SK-N-SH (cell line): ENCODE results near the gene CDK5RAP2. TPM values are rescaled to one million over a fixed set of nuclear protein-coding genes. Genes with fewer than 3 reads are reported as not detected.
"Not testable (repeated sequence)": the region's sequence is repeated elsewhere in the genome, so short reads cannot be mapped to it uniquely, and the experiment has no call there.

ENCODE experiments used
- CTCF ChIA-PET: fragments of 300-600, 350-600 bp; formaldehyde crosslinking; extraction: SDS; loops from one replicate; lab custom pipeline; 2021; lab: Yijun Ruan, JAX
- POLR2A ChIA-PET: fragments of 350-600 bp; sonication (Branson Sonifier 250); formaldehyde crosslinking; extraction: SDS; loops from one replicate; lab custom pipeline; 2020; ENCODE audit warnings: antibody characterized with exemption, inconsistent platforms; lab: Yijun Ruan, JAX
- DNase-seq: peaks from one replicate; pipeline ENCODE4 v3.0.0; 2012
- H2AFZ ChIP-seq: fragments of 200-600 bp; sonication (generic); 2 replicates; pipeline ENCODE4 v1.8.1; 2016; ENCODE audit warnings: antibody characterized with exemption, mild to moderate bottlenecking, low read depth
- H3F3A ChIP-seq: fragments of 200-600 bp; sonication (generic); replicated peaks from 2 replicates; pipeline ENCODE3; 2016; ENCODE audit warnings: antibody characterized with exemption, mild to moderate bottlenecking; ENCODE audit not compliant: insufficient read depth
- H3K27ac ChIP-seq, 2 experiments: fragments of 200-500 bp in 1 of 2; fragments of 200-600 bp in 1 of 2; sonication (Bioruptor generic) in 1 of 2; sonication (generic), shearing (Covaris generic) in 1 of 2; 2 replicates each; pipeline versions ENCODE4 v1.5.1 to v1.6.1; 2014 to 2016; ENCODE audit warnings: low read depth in 2 of 2, inconsistent platforms in 1 of 2, low read length in 1 of 2, mild to moderate bottlenecking in 1 of 2, mixed read lengths in 1 of 2
- H3K27me3 ChIP-seq: fragments of 200-600 bp; sonication (generic), shearing (Covaris generic); 2 replicates; pipeline ENCODE4 v1.6.1; 2016; ENCODE audit warnings: mixed run types; ENCODE audit not compliant: insufficient read depth
- H3K36me3 ChIP-seq, 2 experiments: fragments of 200-500 bp in 1 of 2; fragments of 200-600 bp in 1 of 2; sonication (Bioruptor generic) in 1 of 2; sonication (generic) in 1 of 2; replicated peaks in 1 of 2; 2 replicates each; pipeline versions ENCODE3 to v1.5.1; 2014 to 2016; ENCODE audit warnings: low read length in 1 of 2, mild to moderate bottlenecking in 1 of 2; ENCODE audit not compliant: insufficient read depth in 2 of 2, control insufficient read depth in 1 of 2
- H3K4me1 ChIP-seq, 2 experiments: fragments of 200-500 bp in 1 of 2; fragments of 200-600 bp in 1 of 2; sonication (Bioruptor generic) in 1 of 2; sonication (generic), shearing (Covaris generic) in 1 of 2; 2 replicates each; pipeline versions ENCODE4 v1.5.1 to v1.6.1; 2014 to 2016; ENCODE audit warnings: low read depth in 1 of 2, low read length in 1 of 2, mixed run types in 1 of 2; ENCODE audit not compliant: insufficient read depth in 2 of 2, control insufficient read depth in 1 of 2
- H3K4me2 ChIP-seq: fragments of 200-600 bp; sonication (generic), shearing (Covaris generic); 2 replicates; pipeline ENCODE4 v1.6.1; 2017; ENCODE audit warnings: mixed run types
- H3K4me3 ChIP-seq, 2 experiments: fragments of 200-500 bp in 1 of 2; fragments of 200-600 bp in 1 of 2; sonication (Bioruptor generic) in 1 of 2; sonication (generic), shearing (Covaris generic) in 1 of 2; 2 replicates each; pipeline versions ENCODE4 v1.5.1 to v1.8.1; 2014 to 2016; ENCODE audit warnings: low read depth in 2 of 2, inconsistent platforms in 1 of 2, low read length in 1 of 2, mild to moderate bottlenecking in 1 of 2, mixed read lengths in 1 of 2, moderate library complexity in 1 of 2
- H3K79me2 ChIP-seq: fragments of 200-600 bp; sonication (generic); 2 replicates; pipeline ENCODE4 v1.8.1; 2017; ENCODE audit warnings: mild to moderate bottlenecking; ENCODE audit not compliant: insufficient read depth
- H3K9ac ChIP-seq: fragments of 200-600 bp; sonication (generic); 2 replicates; pipeline ENCODE4 v1.6.1; 2017; ENCODE audit warnings: mixed run types
- H3K9me2 ChIP-seq: fragments of 200-600 bp; sonication (generic); 2 replicates; pipeline ENCODE4 v1.6.1; 2017; ENCODE audit warnings: mixed run types
- H3K9me3 ChIP-seq: fragments of 200-600 bp; sonication (generic); 2 replicates; pipeline ENCODE4 v1.6.1; 2017; ENCODE audit warnings: mixed run types, mild to moderate bottlenecking, moderate library complexity
- H4K20me1 ChIP-seq: fragments of 200-600 bp; sonication (generic); 2 replicates; pipeline ENCODE4 v1.6.1; 2017; ENCODE audit warnings: mild to moderate bottlenecking, mixed run types; ENCODE audit not compliant: insufficient read depth
- EP300 ChIP-seq, 2 experiments: IDR thresholded peaks; 2 replicates each; pipeline versions ENCODE4 v1.4.0 to v1.6.1; 2012; ENCODE audit warnings: borderline replicate concordance in 1 of 2, low read depth in 1 of 2, low read length in 1 of 2
- JUND ChIP-seq: IDR thresholded peaks from 2 replicates; pipeline ENCODE4 v1.4.0; 2012
- MEF2A ChIP-seq: IDR thresholded peaks from 2 replicates; pipeline ENCODE4 v1.4.0; 2012; ENCODE audit warnings: low read depth, borderline replicate concordance
- MXI1 ChIP-seq: IDR thresholded peaks from 2 replicates; pipeline ENCODE4 v1.6.1; 2012; ENCODE audit warnings: mild to moderate bottlenecking, low read depth, low read length, improper control_type of control experiment
- POLR2AphosphoS5 ChIP-seq: IDR thresholded peaks from 2 replicates; pipeline ENCODE4 v1.6.1; 2012; ENCODE audit warnings: low read depth, low read length
- RFX5 ChIP-seq: IDR thresholded peaks from 2 replicates; pipeline ENCODE4 v1.6.1; 2012; ENCODE audit warnings: mild to moderate bottlenecking, improper control_type of control experiment, low read length
- RXRA ChIP-seq: IDR thresholded peaks from 2 replicates; pipeline ENCODE4 v1.4.0; 2012; ENCODE audit warnings: low read depth, mild to moderate bottlenecking, borderline replicate concordance
- SMC3 ChIP-seq: IDR thresholded peaks from 2 replicates; pipeline ENCODE4 v1.6.1; 2012; ENCODE audit warnings: low read depth, low read length, improper control_type of control experiment
- USF1 ChIP-seq: IDR thresholded peaks from 2 replicates; pipeline ENCODE4 v1.4.0; 2012; ENCODE audit warnings: low read depth, borderline replicate concordance
- YY1 ChIP-seq: IDR thresholded peaks from 2 replicates; pipeline ENCODE4 v1.4.0; 2012; ENCODE audit warnings: low read depth, mild to moderate bottlenecking
- WGBS: methylation state at CpG from one replicate; pipeline ENCODE4 v1.1.6; 2017; ENCODE audit warnings: low lambda C conversion rate; 5-methylcytosine and 5-hydroxymethylcytosine counted together
- polyA plus RNA-seq, 3 experiments: library from polyadenylated mRNA; depleted of rRNA; stranded (reverse); fragments of >200 nt; gene quantifications; 2 replicates each; pipeline ENCODE4 v1.2.3, GENCODE V29; 2012
- TF ChIP-seq, protein P1 (sequence below): fragments of 150-350 bp; IDR thresholded peaks from 2 replicates; pipeline ENCODE4 v1.6.1; 2016; ENCODE audit warnings: mild to moderate bottlenecking, low read depth, low read length
- TF ChIP-seq, protein P2 (sequence below): fragments of 200-600 bp; sonication (generic); IDR thresholded peaks from 2 replicates; pipeline ENCODE4 v1.6.1; 2017; ENCODE audit warnings: antibody characterized with exemption, mild to moderate bottlenecking, moderate library complexity

CDK5RAP2 gene
- polyA plus RNA-seq, 1 of the 3 experiments (the other 2 are of a cell fraction): 20.7 TPM

DNA sequence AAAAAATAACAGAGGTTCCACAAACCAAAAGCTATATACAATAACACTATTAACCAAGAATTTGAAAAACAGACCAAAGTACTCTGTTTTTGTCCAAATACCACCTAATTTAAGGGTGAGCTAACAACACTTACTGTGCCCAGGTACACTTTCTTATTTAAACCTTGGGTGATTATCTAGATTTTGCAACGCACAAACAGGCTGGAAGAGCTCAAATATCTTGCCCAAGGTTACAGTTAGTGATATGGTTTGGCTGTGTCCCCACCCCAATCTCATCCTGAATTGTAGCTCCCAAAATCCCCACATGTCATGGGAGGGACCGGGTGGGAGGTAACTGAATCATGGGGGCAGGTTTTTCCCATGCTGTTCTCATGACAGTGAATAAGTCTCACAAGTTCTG lies 58.9 kb downstream of the CDK5RAP2 start:
- no peaks in the 10 kb centered on the region for H3K27me3 ChIP-seq
- no peak overlapping the region for H3K27ac ChIP-seq
- no peak overlapping the region for H2AFZ ChIP-seq
- H3K4me2 ChIP-seq: no peak overlapping the region
- H3K36me3 ChIP-seq: peaks cover 31 to 66% of the 10 kb centered on the region in 2 experiments
- DNase-seq: no peak
- no peaks in the 10 kb centered on the region for H3K79me2 ChIP-seq
- 97% methylated on average over 2 of the region's 2 CpGs for WGBS
- CTCF ChIA-PET: interaction anchor here (1.2 to 1.9 kb wide), 2 partner anchors 10 to 15 kb away, joined by 3 to 7 read pairs; no protein-coding TSS in a partner anchor
- H3K9me2 ChIP-seq: no peaks in the 10 kb centered on the region
- H3K4me1 ChIP-seq: no peaks in the 10 kb centered on the region
- peaks cover 2% of the 10 kb centered on the region for H3F3A ChIP-seq
- POLR2A ChIA-PET: no interaction called here
- no peak overlapping the region for H3K9ac ChIP-seq
- no peaks in the 10 kb centered on the region for H3K9me3 ChIP-seq
- H3K4me3 ChIP-seq: no peak overlapping the region
- no peaks in the 10 kb centered on the region for H4K20me1 ChIP-seq
- TF ChIP-seq EP300 (IDR thresholded peaks at IDR 0.05; ENCODE audit: borderline replicate concordance in 1 of 2, low read depth in 1 of 2, low read length in 1 of 2): no peak
- TF ChIP-seq, protein P1, sequence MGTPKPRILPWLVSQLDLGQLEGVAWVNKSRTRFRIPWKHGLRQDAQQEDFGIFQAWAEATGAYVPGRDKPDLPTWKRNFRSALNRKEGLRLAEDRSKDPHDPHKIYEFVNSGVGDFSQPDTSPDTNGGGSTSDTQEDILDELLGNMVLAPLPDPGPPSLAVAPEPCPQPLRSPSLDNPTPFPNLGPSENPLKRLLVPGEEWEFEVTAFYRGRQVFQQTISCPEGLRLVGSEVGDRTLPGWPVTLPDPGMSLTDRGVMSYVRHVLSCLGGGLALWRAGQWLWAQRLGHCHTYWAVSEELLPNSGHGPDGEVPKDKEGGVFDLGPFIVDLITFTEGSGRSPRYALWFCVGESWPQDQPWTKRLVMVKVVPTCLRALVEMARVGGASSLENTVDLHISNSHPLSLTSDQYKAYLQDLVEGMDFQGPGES: no peak
- TF ChIP-seq, protein P2, sequence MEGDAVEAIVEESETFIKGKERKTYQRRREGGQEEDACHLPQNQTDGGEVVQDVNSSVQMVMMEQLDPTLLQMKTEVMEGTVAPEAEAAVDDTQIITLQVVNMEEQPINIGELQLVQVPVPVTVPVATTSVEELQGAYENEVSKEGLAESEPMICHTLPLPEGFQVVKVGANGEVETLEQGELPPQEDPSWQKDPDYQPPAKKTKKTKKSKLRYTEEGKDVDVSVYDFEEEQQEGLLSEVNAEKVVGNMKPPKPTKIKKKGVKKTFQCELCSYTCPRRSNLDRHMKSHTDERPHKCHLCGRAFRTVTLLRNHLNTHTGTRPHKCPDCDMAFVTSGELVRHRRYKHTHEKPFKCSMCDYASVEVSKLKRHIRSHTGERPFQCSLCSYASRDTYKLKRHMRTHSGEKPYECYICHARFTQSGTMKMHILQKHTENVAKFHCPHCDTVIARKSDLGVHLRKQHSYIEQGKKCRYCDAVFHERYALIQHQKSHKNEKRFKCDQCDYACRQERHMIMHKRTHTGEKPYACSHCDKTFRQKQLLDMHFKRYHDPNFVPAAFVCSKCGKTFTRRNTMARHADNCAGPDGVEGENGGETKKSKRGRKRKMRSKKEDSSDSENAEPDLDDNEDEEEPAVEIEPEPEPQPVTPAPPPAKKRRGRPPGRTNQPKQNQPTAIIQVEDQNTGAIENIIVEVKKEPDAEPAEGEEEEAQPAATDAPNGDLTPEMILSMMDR: no peak
- no peak for TF ChIP-seq RFX5
- TF ChIP-seq MEF2A: no peak
- no peak for TF ChIP-seq SMC3
- no peak for TF ChIP-seq POLR2AphosphoS5
- TF ChIP-seq YY1: no peak
- TF ChIP-seq RXRA: no peak
- TF ChIP-seq USF1: no peak
- no peak for TF ChIP-seq JUND
- TF ChIP-seq MXI1: no peak

- H3K9me2 ChIP-seq, H3K27ac ChIP-seq, H3K9me3 ChIP-seq, H4K20me1 ChIP-seq, H3F3A ChIP-seq, H3K27me3 ChIP-seq, POLR2A ChIA-PET, H3K4me2 ChIP-seq, H3K4me3 ChIP-seq, H2AFZ ChIP-seq, H3K79me2 ChIP-seq, H3K9ac ChIP-seq, CTCF ChIA-PET, H3K4me1 ChIP-seq, DNase-seq: not testable (repeated sequence)
- H3K36me3 ChIP-seq: peaks cover 35 to 60% of the 10 kb centered on the region in 2 experiments
- 92% methylated on average over 4 of the region's 4 CpGs for WGBS
Observed at GRCh38 chr9:120515996-120516395, 64.0 kb downstream of the CDK5RAP2 start.

DNA sequence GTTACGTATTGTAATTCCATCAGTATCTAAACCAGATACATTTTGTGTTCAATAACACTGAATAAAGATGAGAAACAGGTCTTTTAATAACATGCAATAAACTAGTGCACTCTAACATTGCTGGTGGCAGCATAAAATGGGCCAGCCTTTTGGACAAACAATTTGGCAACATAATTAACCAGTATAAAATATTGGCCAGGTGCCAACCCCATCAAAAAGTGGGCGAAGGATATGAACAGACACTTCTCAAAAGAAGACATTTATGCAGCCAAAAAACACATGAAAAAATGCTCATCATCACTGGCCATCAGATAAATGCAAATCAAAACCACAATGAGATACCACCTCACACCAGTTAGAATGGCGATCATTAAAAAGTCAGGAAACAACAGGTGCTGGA lies 64.5 kb downstream of the CDK5RAP2 start:
- H3K4me3 ChIP-seq, H3K27ac ChIP-seq, H3K9me3 ChIP-seq, H3K79me2 ChIP-seq, H2AFZ ChIP-seq, H3K4me1 ChIP-seq, H4K20me1 ChIP-seq, H3K9me2 ChIP-seq, H3F3A ChIP-seq, H3K9ac ChIP-seq, H3K27me3 ChIP-seq, POLR2A ChIA-PET, DNase-seq, H3K4me2 ChIP-seq: not testable (repeated sequence)
- H3K36me3 ChIP-seq: peaks cover 40 to 59% of the 10 kb centered on the region in 2 experiments
- CTCF ChIA-PET: interaction anchor here (1.1 kb wide), 1 partner anchor 16 kb away, joined by 3 read pairs; no protein-coding TSS in a partner anchor
- WGBS: 96% methylated on average over 3 of the region's 3 CpGs
